Measurements from ENCODE around the gene MGAT3. TPM values are rescaled to one million over a fixed set of nuclear protein-coding genes. Genes with fewer than 3 reads are reported as not detected.

The MGAT3 gene
- total and polyA plus RNA-seq, 2 of the 8 experiments (the other 6 are each of a cell fraction or from before 2014, with no cell fraction given), result 4.3 to 9.2 TPM

GRCh38 chr22:39529487-39529851 is 72.7 kb downstream of the MGAT3 start:
- H2BK20ac ChIP-seq (ENCODE audit: low read length), result no peak overlapping the region
- H3K36me3 ChIP-seq (ENCODE audit: control insufficient read depth in 2 of 4, insufficient read depth in 4 of 4, low read length in 3 of 4), result peaks cover 1 to 11% (median 5%) of the 10 kb centered on the region in 4 experiments
- no peak for DNase-seq (ENCODE audit: low read depth in 1 of 2, low spot score in 2 of 2)
- H3K79me1 ChIP-seq (ENCODE audit: low read depth, low read length), result peaks cover 3% of the 10 kb centered on the region; the same call in 1 of the 2 replicates
- no peak overlapping the region for H3K9ac ChIP-seq (replicated peaks in 1 of 4; ENCODE audit: extremely low read depth in 1 of 4, low read depth in 3 of 4, low read length in 3 of 4)
- no peak overlapping the region for H3K56ac ChIP-seq (replicated peaks; ENCODE audit: insufficient read length, low read depth, low read length)
- no peak overlapping the region for H4K91ac ChIP-seq (replicated peaks; ENCODE audit: insufficient read length, low read length)
- no peak overlapping the region for H2BK120ac ChIP-seq (replicated peaks; ENCODE audit: low read depth, low read length)
- H3K27me3 ChIP-seq (replicated peaks in 1 of 4; ENCODE audit: control insufficient read depth in 3 of 4, extremely low read depth in 1 of 4, insufficient read depth in 3 of 4, low read length in 3 of 4), result no peaks in the 10 kb centered on the region
- no peaks in the 10 kb centered on the region for H3K9me3 ChIP-seq (ENCODE audit: insufficient read depth in 2 of 2, low read depth in 1 of 2, low read length in 1 of 2)
- H3K4me2 ChIP-seq (ENCODE audit: insufficient read depth in 1 of 2, low read depth in 2 of 2, low read length in 2 of 2), result no peak overlapping the region; a peak in 1 of 4 replicates
- FAIRE-seq, result no peak
- WGBS, 2 experiments (ENCODE audit: extremely low coverage in 1 of 2, insufficient coverage in 1 of 2, insufficient read length in 1 of 2, insufficient replicate concordance in 2 of 2, low coverage in 1 of 2, low lambda C conversion rate in 2 of 2, missing lambda C conversion rate in 1 of 2), result 78% methylated on average over 17 of the region's 17 CpGs; no CpG with 5 or more reads in 1 of the 2 experiments
- no peak overlapping the region for H2BK15ac ChIP-seq (ENCODE audit: low read length)
- H2BK5ac ChIP-seq (ENCODE audit: low read depth, low read length), result no peak overlapping the region
- no peak overlapping the region for H4K8ac ChIP-seq (ENCODE audit: extremely low read depth, insufficient read depth, low read length)
- H3K23ac ChIP-seq (ENCODE audit: insufficient read length), result no peak overlapping the region
- H3K14ac ChIP-seq (ENCODE audit: insufficient read length), result no peak overlapping the region
- POLR2A ChIA-PET (ENCODE audit: partially characterized antibody), result interaction anchor here (1.2 to 8.9 kb wide), 9 partner anchors 9 to 507 kb away, joined by 3 to 72 read pairs (median 7); partner anchors contain the start of genes ATF4, MIEF1 and RPL3
- peaks cover 16 to 42% of the 10 kb centered on the region in 2 experiments for H4K20me1 ChIP-seq (replicated peaks in 1 of 2; ENCODE audit: control insufficient read depth in 1 of 2, insufficient read depth in 2 of 2, low read length in 2 of 2)
- no peak overlapping the region for H4K5ac ChIP-seq (ENCODE audit: insufficient read length, low read depth, low read length)
- H2AK5ac ChIP-seq (ENCODE audit: low read depth, low read length), result no peak overlapping the region
- H3K4me3 ChIP-seq (ENCODE audit: extremely low read depth in 1 of 4, insufficient read depth in 2 of 4, low read depth in 3 of 4, low read length in 4 of 4), result no peak overlapping the region
- CTCF ChIA-PET (ENCODE audit: partially characterized antibody), result interaction anchor here (0.7 to 21.9 kb wide), 43 partner anchors 7 to 515 kb away, joined by 3 to 361 read pairs (median 4); partner anchors contain the start of genes ATF4 and MIEF1
- no peak overlapping the region for H3K18ac ChIP-seq (ENCODE audit: extremely low read depth, low read length)
- H3K4me1 ChIP-seq (replicated peaks in 1 of 4; ENCODE audit: control insufficient read depth in 3 of 4, insufficient read depth in 4 of 4, low read length in 3 of 4), result peaks cover 8 to 30% (median 13%) of the 10 kb centered on the region in 4 experiments
- peaks cover 0 to 14% of the 10 kb centered on the region in 2 experiments; a peak in 2 of 4 replicates for H3K79me2 ChIP-seq (ENCODE audit: control insufficient read depth in 1 of 2, insufficient read depth in 2 of 2, low read length in 2 of 2)
- no peak for TF ChIP-seq POLR2AphosphoS5 (IDR thresholded peaks at IDR 0.05; ENCODE audit: low read depth, low read length)
- no peak overlapping the region for H2BK12ac ChIP-seq (ENCODE audit: low read depth, low read length)
- no peak overlapping the region for H2AFZ ChIP-seq (ENCODE audit: low read length)
- no peak overlapping the region for H3K4ac ChIP-seq (replicated peaks; ENCODE audit: insufficient read length, low read depth, low read length)
- H3K27ac ChIP-seq (ENCODE audit: low read depth, low read length), result no peak overlapping the region
- H3K23me2 ChIP-seq (ENCODE audit: low read depth, low read length), result peaks cover 6% of the 10 kb centered on the region

Data from H1 (cell line).